NCI-H2081 treated with DMSO at 0.1 percent for 48 hours (cell line): ENCODE data around the gene PNPLA7.
"Not testable (repeated sequence)": the region's sequence is repeated elsewhere in the genome, so short reads cannot be mapped to it uniquely, and the experiment has no call there.

Experiments used
- DNase-seq: peaks from one replicate; lab custom pipeline; 2025; lab: John Stamatoyannopoulos, UW

Gene PNPLA7

GRCh38 chr9:137478962-137479861 lies 71.0 kb downstream of the PNPLA7 start:
- DNase-seq, result no peak

GRCh38 chr9:137478613-137478961 lies 71.6 kb downstream of the PNPLA7 start:
- DNase-seq, result no peak

GRCh38 chr9:137477778-137478612 lies 72.2 kb downstream of the PNPLA7 start:
- no peak for DNase-seq

GRCh38 chr9:137476856-137477255 lies 73.3 kb downstream of the PNPLA7 start:
- DNase-seq, result no peak

- DNase-seq, result no peak
Measured at GRCh38 chr9:137475666-137476065, 74.5 kb downstream of the PNPLA7 start.

- no peak for DNase-seq
Measured at GRCh38 chr9:137474271-137474670, 75.9 kb downstream of the PNPLA7 start.

GRCh38 chr9:137470785-137471184 lies 79.4 kb downstream of the PNPLA7 start:
- DNase-seq, result no peak

- DNase-seq, result no peak
Measured at GRCh38 chr9:137467896-137468295, 82.3 kb downstream of the PNPLA7 start.

- no peak for DNase-seq
Measured at GRCh38 chr9:137467161-137467581, 83.0 kb downstream of the PNPLA7 start.

- not testable (repeated sequence) for DNase-seq
Measured at GRCh38 chr9:137466389-137467085, 83.7 kb downstream of the PNPLA7 start.

- no peak for DNase-seq
Measured at GRCh38 chr9:137465720-137466388, 84.3 kb downstream of the PNPLA7 start.

GRCh38 chr9:137465000-137465719 lies 85.0 kb downstream of the PNPLA7 start:
- no peak for DNase-seq

- no peak for DNase-seq
Measured at GRCh38 chr9:137464291-137464999, 85.8 kb downstream of the PNPLA7 start.

GRCh38 chr9:137463931-137464290 lies 86.3 kb downstream of the PNPLA7 start:
- DNase-seq, result no peak

GRCh38 chr9:137462986-137463930 lies 86.9 kb downstream of the PNPLA7 start:
- no peak for DNase-seq

GRCh38 chr9:137462396-137462985 lies 87.7 kb downstream of the PNPLA7 start:
- no peak for DNase-seq

- DNase-seq, result no peak
Measured at GRCh38 chr9:137461663-137462395, 88.4 kb downstream of the PNPLA7 start.

- DNase-seq, result no peak
Measured at GRCh38 chr9:137461316-137461662, 88.9 kb downstream of the PNPLA7 start.
